HEK293 (cell line): ENCODE measurements around the gene GCC2.

ENCODE experiments used
- CTCF ChIA-PET: fragments of 350-600 bp; formaldehyde crosslinking; extraction: SDS; loops from one replicate; lab custom pipeline; 2021; ENCODE audit warnings: antibody characterized with exemption; lab: Yijun Ruan, JAX
- POLR2A ChIA-PET: fragments of 300-600 bp; formaldehyde crosslinking; extraction: SDS; loops from one replicate; lab custom pipeline; 2020; ENCODE audit warnings: antibody characterized with exemption, inconsistent platforms; lab: Yijun Ruan, JAX
- H3K27ac ChIP-seq: fragments of 200-500 bp; sonication (Bioruptor generic); 2 replicates; pipeline ENCODE4 v1.5.1; 2014; ENCODE audit warnings: low read depth, low read length, control low read depth, inconsistent platforms; ENCODE audit errors: extremely low read depth
- H3K36me3 ChIP-seq, 2 experiments: fragments of 200-500 bp in 1 of 2; sonication (Bioruptor generic) in 1 of 2; 1 replicate in 1 of 2; 2 replicates in 1 of 2; pipeline ENCODE4 v1.5.1; 2014 to 2017; ENCODE audit warnings: inconsistent platforms in 2 of 2, low read length in 2 of 2; ENCODE audit not compliant: control insufficient read depth in 2 of 2, insufficient read depth in 1 of 2
- H3K4me1 ChIP-seq: fragments of 200-500 bp; sonication (Bioruptor generic); 2 replicates; pipeline ENCODE4 v1.5.1; 2014; ENCODE audit warnings: mild to moderate bottlenecking, low read length, inconsistent platforms; ENCODE audit not compliant: control insufficient read depth, insufficient read depth
- H3K4me3 ChIP-seq: 2 replicates; pipeline ENCODE4 v1.5.1; 2011; ENCODE audit warnings: low read depth, mild to moderate bottlenecking, control low read depth, low read length, moderate library complexity
- H3K9me3 ChIP-seq: fragments of 200-500 bp; sonication (Bioruptor generic); 2 replicates; pipeline ENCODE4 v1.5.1; 2014; ENCODE audit warnings: low read depth, low read length, inconsistent platforms; ENCODE audit not compliant: control insufficient read depth, insufficient read depth
- AEBP2 ChIP-seq: fragments of 450-650 bp; formaldehyde crosslinking; IDR thresholded peaks from 2 replicates; pipeline ENCODE4 v1.5.1; 2016; ENCODE audit warnings: missing biosample characterization, missing genetic modification characterization, borderline replicate concordance
- CTCF ChIP-seq: fragments of 450-650 bp; formaldehyde crosslinking; IDR thresholded peaks from 2 replicates; pipeline ENCODE4 v1.5.1; 2016; ENCODE audit warnings: missing biosample characterization, missing genetic modification characterization
- GLI4 ChIP-seq: fragments of 450-650 bp; formaldehyde crosslinking; IDR thresholded peaks from 2 replicates; pipeline ENCODE4 v1.5.1; 2016; ENCODE audit warnings: missing biosample characterization, missing genetic modification characterization
- MEIS1 ChIP-seq: sonication (generic); formaldehyde crosslinking; IDR thresholded peaks from 2 replicates; pipeline ENCODE4 v1.8.1; 2022; ENCODE audit warnings: missing genetic modification reagents, mild to moderate bottlenecking, borderline replicate concordance
- PRDM10 ChIP-seq: fragments of 450-650 bp; formaldehyde crosslinking; IDR thresholded peaks from 2 replicates; pipeline ENCODE4 v1.5.1; 2016; ENCODE audit warnings: missing biosample characterization, missing genetic modification characterization
- PRDM6 ChIP-seq: fragments of 450-650 bp; formaldehyde crosslinking; IDR thresholded peaks from 2 replicates; pipeline ENCODE4 v1.5.1; 2017; ENCODE audit warnings: missing biosample characterization, missing genetic modification characterization
- REST ChIP-seq: fragments of 450-650 bp; formaldehyde crosslinking; IDR thresholded peaks from 2 replicates; pipeline ENCODE4 v1.5.1; 2016; ENCODE audit warnings: missing biosample characterization, missing genetic modification characterization
- SCRT2 ChIP-seq: fragments of 450-650 bp; formaldehyde crosslinking; IDR thresholded peaks from 2 replicates; pipeline ENCODE4 v1.5.1; 2016; ENCODE audit warnings: missing biosample characterization, missing genetic modification characterization
- SP7 ChIP-seq: fragments of 450-650 bp; formaldehyde crosslinking; IDR thresholded peaks from 2 replicates; pipeline ENCODE4 v1.5.1; 2016; ENCODE audit warnings: missing biosample characterization, missing genetic modification characterization
- ZBTB8A ChIP-seq: fragments of 450-650 bp; formaldehyde crosslinking; IDR thresholded peaks from 2 replicates; pipeline ENCODE4 v1.5.1; 2016; ENCODE audit warnings: missing biosample characterization, missing genetic modification characterization
- ZNF114 ChIP-seq: fragments of 450-650 bp; formaldehyde crosslinking; IDR thresholded peaks from 2 replicates; pipeline ENCODE4 v1.5.0; 2017; ENCODE audit warnings: missing biosample characterization, missing genetic modification characterization
- ZNF169 ChIP-seq: fragments of 450-650 bp; formaldehyde crosslinking; IDR thresholded peaks from 2 replicates; pipeline ENCODE4 v1.5.1; 2016; ENCODE audit warnings: missing biosample characterization, missing genetic modification characterization
- ZNF362 ChIP-seq: fragments of 450-650 bp; formaldehyde crosslinking; IDR thresholded peaks from 2 replicates; pipeline ENCODE4 v1.5.1; 2016; ENCODE audit warnings: missing biosample characterization, missing genetic modification characterization
- ZNF558 ChIP-seq: fragments of 450-650 bp; formaldehyde crosslinking; IDR thresholded peaks from 2 replicates; pipeline ENCODE4 v1.5.1; 2016; ENCODE audit warnings: missing biosample characterization, missing genetic modification characterization
- ZSCAN16 ChIP-seq: fragments of 450-650 bp; formaldehyde crosslinking; IDR thresholded peaks from 2 replicates; pipeline ENCODE4 v1.5.1; 2016; ENCODE audit warnings: missing biosample characterization, missing genetic modification characterization

The GCC2 gene

GRCh38 chr2:108414256-108414876, 34.6 kb upstream of the GCC2 start (continued):
- TF ChIP-seq AEBP2 (no peak), PRDM10 (tag by site-specific recombination) (no peak), SP7 (tag by site-specific recombination) (no peak)

- ChIA-PET CTCF (no interaction called here), POLR2A (no interaction called here)
- Histone ChIP-seq H3K4me3 (no peak overlapping the region), H3K9me3 (no peaks in the 10 kb centered on the region), H3K36me3 (no peaks in the 10 kb centered on the region), H3K27ac (no peak overlapping the region), H3K4me1 (no peaks in the 10 kb centered on the region)
- TF ChIP-seq ZNF362 (no peak), SCRT2 (tag by site-specific recombination) (0 out of 2 replicates have a peak, but pooled peaks have one; percentile 20), MEIS1 (CRISPR knock-in tag) (no peak), ZNF558 (tag by site-specific recombination) (no peak), ZNF169 (no peak), ZNF114 (no peak), PRDM6 (tag by site-specific recombination) (no peak)
Observed at GRCh38 chr2:108414945-108415344, 34.1 kb upstream of the GCC2 start.

GRCh38 chr2:108417254-108417653, 31.8 kb upstream of the GCC2 start:
- Histone ChIP-seq H3K4me1 (no peaks in the 10 kb centered on the region), H3K27ac (no peak overlapping the region), H3K4me3 (no peak overlapping the region), H3K9me3 (no peaks in the 10 kb centered on the region), H3K36me3 (no peaks in the 10 kb centered on the region)
- TF ChIP-seq GLI4 (tag by site-specific recombination) (no peak), ZBTB8A (tag by site-specific recombination) (no peak), CTCF (tag by site-specific recombination) (peak; percentile 84), ZSCAN16 (tag by site-specific recombination) (no peak), REST (tag by site-specific recombination) (no peak)
- POLR2A ChIA-PET = no interaction called here
- CTCF ChIA-PET = interaction anchor here (0.6 to 0.9 kb wide), 2 partner anchors 157 to 220 kb away, joined by 3 to 4 read pairs; no protein-coding TSS in a partner anchor
